Stimulated activated CD4-positive, alpha-beta T cell treated with anti-CD3 and anti-CD28 coated beads, Interleukin-15, amount 100 ng/mL, for 48 hours (primary cell): ENCODE data around the gene GRK4.
"Not testable (repeated sequence)": the region's sequence is repeated elsewhere in the genome, so short reads cannot be mapped to it uniquely, and the experiment has no call there.

Experiments
- DNase-seq, 2 donors: peaks; one replicate each; pipeline ENCODE4 v3.0.0-alpha.2; 2020; ENCODE audit warnings: low read depth in 2 of 2

GRK4 gene

DNA sequence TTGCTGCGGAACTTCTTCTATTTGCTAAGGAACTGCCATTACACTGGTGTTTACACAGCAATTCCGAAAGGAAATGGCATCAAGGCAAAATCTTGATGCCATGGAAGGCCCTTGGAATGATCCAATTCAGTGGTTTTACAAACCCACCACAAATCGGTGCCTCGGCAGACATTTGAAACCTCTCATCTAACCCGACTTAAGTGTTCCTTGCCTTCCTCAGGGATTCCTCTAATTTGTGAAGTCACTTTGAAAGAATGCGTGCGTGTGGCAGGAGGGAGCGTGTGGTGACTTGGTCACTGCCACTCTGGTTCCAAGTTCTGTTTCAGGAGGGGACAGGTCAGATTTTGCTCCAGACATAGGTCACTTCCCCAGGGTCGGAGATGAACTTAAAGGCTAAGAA, 4.9 kb upstream of the GRK4 start:
- DNase-seq: no peak

- not testable (repeated sequence) for DNase-seq
Observed at GRCh38 chr4:2960450-2960849, 2.9 kb upstream of the GRK4 start.

- DNase-seq: no peak
Observed at GRCh38 chr4:2961421-2961810, 2.0 kb upstream of the GRK4 start.

- peak; percentile 64 to 66 for DNase-seq
Observed at GRCh38 chr4:2961811-2962441, 1.4 kb upstream of the GRK4 start.

GRCh38 chr4:2962614-2963174, 677 bp upstream of the GRK4 start:
- DNase-seq: no peak

- peak in 1 of 2 donors; percentile 38 for DNase-seq
Observed at GRCh38 chr4:2963966-2964471, 648 bp downstream of the GRK4 start.

GRCh38 chr4:2964706-2965258, 1.4 kb downstream of the GRK4 start:
- no peak for DNase-seq

GRCh38 chr4:2965262-2965661, 1.9 kb downstream of the GRK4 start:
- DNase-seq: no peak

DNA sequence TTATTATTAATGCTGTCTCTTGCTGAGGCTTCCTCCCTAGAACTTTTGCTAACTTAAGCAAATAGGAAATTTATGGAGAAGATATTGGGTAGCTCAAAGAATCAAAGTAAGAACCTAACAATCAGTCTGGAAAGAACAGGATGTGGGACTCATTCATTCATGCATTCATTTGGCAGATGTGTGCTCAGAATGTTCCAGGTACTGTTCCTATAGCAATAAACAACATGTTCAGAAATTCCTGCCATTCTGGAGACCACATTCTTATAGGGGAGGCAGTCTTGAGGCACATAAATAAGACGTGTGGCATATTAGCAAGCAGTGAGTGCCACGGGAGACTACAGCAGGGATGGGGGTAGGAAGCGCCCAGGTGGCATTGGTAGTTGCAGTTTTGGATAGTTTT, 5.0 kb downstream of the GRK4 start:
- no peak for DNase-seq

- DNase-seq: no peak
Observed at GRCh38 chr4:2971275-2971674, 7.9 kb downstream of the GRK4 start.

GRCh38 chr4:2977211-2978088, 14.1 kb downstream of the GRK4 start:
- no peak for DNase-seq

- DNase-seq: no peak
Observed at GRCh38 chr4:2981256-2981819, 18.0 kb downstream of the GRK4 start.

DNA sequence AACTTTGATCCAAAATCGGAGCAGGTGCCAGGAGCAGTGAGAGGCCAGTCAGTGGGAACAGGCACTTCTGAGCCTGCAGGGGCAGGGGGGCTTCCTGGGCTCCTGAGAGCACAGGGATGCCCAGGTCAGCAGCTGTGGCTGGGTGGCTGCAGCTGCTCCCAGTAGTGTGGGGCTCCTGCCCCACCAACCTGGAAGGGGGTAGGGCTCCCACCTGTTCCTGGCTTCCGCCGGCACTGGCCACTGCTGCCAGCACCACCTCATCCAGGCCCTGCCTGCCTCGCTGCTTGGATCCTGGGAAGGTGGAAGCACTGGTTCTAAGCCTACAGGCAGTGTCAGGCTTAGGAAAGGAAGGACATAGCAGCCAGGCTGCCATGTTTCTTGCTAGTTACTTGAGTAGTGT, 18.6 kb downstream of the GRK4 start:
- DNase-seq: no peak

DNA sequence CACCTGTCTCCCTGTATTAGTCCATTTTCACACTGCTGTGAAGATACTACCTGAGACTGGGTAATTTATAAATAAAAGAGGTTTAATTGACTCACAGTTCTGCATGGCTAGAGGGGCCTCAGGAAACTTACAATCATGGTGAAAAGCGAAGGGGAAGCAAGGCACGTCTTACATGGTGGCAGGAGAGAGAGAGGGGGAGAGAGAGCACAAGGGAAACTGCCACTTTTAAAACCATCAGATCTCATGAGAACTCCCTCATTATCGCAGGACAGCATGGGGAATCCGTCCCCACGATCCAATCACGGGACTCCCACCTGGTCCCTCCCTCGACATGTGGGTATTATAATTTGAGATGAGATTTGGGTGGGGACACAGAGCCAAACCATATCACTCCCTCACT, 20.3 kb downstream of the GRK4 start:
- DNase-seq: not testable (repeated sequence)

DNA sequence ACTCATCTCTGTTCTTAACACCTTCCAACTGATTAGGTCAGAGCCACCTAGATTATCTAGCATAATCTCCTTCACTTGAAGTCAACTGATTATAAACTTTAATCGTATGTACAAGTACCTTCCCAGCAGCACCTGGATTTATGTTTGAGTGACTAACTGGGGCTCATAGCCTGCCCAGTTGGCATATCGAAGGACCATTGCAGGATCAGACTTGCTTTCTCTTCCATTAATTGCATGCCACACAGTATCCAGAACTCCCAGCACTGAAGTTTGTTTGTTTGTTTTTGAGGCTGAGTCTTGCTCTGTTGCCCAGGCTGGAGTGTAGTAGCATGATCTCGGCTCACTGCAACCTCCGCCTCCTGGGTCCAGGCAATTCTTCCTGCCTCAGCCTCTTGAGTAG, 27.9 kb downstream of the GRK4 start:
- DNase-seq: no peak

DNA sequence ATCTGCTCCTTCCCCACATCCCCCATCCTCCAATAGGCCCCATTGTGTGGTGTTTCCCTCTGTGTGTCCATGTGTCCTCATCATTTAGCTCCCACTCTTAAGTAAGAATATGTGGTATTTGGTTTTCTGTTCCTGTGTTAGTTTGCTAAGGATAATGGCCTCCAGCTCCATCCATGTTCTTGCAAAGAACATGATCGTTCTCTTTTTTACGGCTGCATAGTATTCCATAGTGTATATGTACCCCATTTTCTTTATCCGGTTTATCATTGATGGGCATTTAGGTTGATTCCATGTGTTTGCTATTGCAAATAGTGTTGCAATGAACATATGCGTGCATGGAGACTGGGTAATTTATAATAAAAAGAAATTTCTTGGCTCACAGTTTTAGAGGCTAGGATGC, 31.5 kb downstream of the GRK4 start:
- DNase-seq: no peak

- DNase-seq: no peak
Observed at GRCh38 chr4:2995546-2996265, 32.3 kb downstream of the GRK4 start.

GRCh38 chr4:2996415-2996814, 33.0 kb downstream of the GRK4 start:
- no peak for DNase-seq

DNA sequence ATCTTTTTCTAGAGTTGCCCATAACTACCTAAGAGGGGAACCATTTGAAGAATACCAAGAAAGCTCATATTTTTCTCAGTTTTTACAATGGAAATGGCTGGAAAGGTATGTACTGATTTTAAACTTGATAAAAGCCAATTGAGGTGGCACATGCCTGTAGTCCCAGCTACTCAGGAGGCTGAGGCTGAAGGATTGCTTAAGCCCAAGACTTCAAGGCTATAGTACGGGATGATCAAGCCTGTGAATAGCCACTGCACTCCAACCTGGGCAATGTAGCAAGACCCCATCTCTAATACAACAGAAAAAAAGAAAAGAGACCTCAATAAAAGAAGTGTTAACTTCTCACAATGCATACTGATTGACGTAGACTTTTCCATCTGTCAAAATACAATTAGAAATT, 44.4 kb downstream of the GRK4 start:
- DNase-seq: no peak

GRCh38 chr4:3009422-3009821, 46.1 kb downstream of the GRK4 start:
- DNase-seq: peak; percentile 15 to 18

GRCh38 chr4:3010577-3010976, 47.2 kb downstream of the GRK4 start:
- DNase-seq: no peak

DNA sequence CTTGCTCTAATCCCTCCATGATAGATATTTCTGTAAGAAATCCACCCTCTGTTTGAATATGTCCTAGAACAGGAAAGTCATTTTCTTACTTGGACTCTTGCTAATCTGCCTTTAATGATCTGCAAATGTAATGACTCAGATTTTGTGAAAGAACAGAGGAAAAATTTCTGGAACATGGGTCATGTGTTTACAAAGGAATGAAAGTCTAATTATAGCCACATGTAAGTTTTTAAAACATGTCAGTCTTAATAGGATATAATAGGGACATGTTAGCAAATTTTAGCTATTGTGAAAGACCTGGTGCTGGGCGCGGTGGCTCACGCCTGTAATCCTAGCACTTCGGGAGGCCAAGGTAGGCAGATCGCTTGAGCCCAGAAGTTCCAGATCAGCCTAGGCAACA, 47.6 kb downstream of the GRK4 start:
- DNase-seq: no peak
